Epithelial cell of umbilical artery (primary cell): ENCODE data around the gene STAC2. TPM values are rescaled to one million over a fixed set of nuclear protein-coding genes. Genes with fewer than 3 reads are reported as not detected.

ENCODE experiments used
- total RNA-seq: library from RNA; depleted of rRNA; stranded (reverse); fragments of >200 nt; gene quantifications from 2 replicates; pipeline ENCODE4 v1.2.3, GENCODE V29; 2014

Gene STAC2
- total RNA-seq = not detected in 2 replicates

GRCh38 chr17:39225308-39225958, at the start of gene STAC2:
STAC2 (minus strand) TSS chr17:39225945; CDS start chr17:39225502, 443 bp downstream.

GRCh38 chr17:39200070-39200879, 25.5 kb downstream of the STAC2 start, which contains the start of gene RPL19:
RPL19 (plus strand) TSS chr17:39200283; CDS start chr17:39200345, 62 bp downstream.

GRCh38 chr17:39197380-39198185, 28.2 kb downstream of the STAC2 start, which contains the start of gene CACNB1:
CACNB1 (minus strand) TSS chr17:39197669; CDS start chr17:39197495, 174 bp downstream.

GRCh38 chr17:39165841-39166349, 59.9 kb downstream of the STAC2 start, which contains the start of gene ARL5C:
ARL5C (minus strand) TSS chr17:39166161; CDS start chr17:39165760, 401 bp downstream.

Other genes with a start within 250 kb of the STAC2 start
- gene PLXDC1, start 74.3 kb downstream of the STAC2 start, total RNA-seq = not detected in 2 replicates
- not detected in 2 replicates for gene ARL5C, start 59.8 kb downstream of the STAC2 start, total RNA-seq
- gene CACNB1, start 28.3 kb downstream of the STAC2 start, total RNA-seq = 1.1 and 5.5 TPM in 2 replicates
- gene RPL19, start 25.7 kb downstream of the STAC2 start, total RNA-seq = 1,970 and 2,078 TPM in 2 replicates
- 7.8 and 12.8 TPM in 2 replicates for gene FBXL20, start 175.7 kb upstream of the STAC2 start, total RNA-seq
- gene MED1, start 225.3 kb upstream of the STAC2 start, total RNA-seq = 16.6 and 18.8 TPM in 2 replicates
- 16.2 and 21.1 TPM in 2 replicates for gene CDK12, start 235.5 kb upstream of the STAC2 start, total RNA-seq